ENCODE data around the gene MGLL.

Gene MGLL

DNA sequence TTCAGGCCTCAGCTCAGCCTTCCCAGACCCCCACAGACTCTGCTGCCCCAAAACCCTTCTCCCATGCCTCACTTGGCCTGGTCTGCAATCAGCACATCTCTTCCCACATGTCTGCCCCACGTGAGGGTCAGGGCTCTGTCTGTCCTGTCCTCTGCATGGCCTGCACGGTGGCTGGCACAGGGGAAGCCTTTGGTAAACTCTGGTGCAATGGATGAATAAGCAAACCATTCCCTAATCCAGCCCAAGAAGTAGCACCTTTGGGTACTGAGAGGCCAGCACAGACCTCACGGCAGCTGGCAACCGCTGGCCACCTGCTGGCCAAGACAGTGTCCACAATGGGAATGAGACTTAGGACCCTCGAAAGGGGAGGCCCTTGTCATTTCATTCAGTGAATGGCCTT, 121.9 kb downstream of the MGLL start:
- DNase-seq = no peak

DNA sequence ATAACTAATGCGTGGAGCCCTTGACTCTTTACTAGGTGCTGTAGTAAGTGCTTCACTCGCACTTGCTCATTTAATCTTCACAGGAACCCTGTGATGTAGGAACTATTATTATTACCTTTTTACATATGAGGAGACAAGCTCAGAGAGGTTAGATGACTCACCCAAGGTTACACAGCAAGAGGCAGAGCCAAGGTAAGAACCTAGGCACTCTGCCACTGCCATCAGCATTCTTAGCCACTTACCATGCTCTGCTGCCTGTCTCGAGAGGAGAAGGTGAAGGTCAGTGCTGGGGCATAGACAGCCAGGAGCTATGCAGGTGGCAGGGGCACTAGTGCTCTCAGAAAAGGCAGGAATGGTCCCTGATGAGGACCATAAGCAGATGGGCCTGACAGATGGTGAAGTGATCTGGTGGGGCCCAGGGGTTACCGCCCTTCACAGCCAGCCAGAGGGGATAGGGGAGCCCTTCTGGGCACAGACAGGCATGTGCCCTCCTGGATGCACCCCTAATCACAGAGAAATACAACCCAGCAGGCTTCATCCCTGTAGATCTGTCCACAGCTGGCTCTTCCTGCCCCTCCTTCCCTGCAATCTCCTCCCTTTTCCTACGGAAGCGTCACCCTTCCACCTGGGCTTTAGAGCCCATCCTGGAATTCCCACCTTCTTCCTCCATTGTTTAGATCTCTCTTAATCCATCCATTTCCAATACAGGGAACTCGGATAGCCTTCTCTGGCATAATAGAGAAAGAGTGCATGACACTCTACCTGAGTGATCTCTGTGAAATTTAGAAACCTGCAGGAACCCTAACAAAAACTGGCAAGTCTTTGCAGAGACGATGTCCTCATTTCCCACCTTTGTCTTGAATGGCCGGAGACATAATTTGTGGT, 122.7 kb downstream of the MGLL start:
- DNase-seq = no peak

DNA sequence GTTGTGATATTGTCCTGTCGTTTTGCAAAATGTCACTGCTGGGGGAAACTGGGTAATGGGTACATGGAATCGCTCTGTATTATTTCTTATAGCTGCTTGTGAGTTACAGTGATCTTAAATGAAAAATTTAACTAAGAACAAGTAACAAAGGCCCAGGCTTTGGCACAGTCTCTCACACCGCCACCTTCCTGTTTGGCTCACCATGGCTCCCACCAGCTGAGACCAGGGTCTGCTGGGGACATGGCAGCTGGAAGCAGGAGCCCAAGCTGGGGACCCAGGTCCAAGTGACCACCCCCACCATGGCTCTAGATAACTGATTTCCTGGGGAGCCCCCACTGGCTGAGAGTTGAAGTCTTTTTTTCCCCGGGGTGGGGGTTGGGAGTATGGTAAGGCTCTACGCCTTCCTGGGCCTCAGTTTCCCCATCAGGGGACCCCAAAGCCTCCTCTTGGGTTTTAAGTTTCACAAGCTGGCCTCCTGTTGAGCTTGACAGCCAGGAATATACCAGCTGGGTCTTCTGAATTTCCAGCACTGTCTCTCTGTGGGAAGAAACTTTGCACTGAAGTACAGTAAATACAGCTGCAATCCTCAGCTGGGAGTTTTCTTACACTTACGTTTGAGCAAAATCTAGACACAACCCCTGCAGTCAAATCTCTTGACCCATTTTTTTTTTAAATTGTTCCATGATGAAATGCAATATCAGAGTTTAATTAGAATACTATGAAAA, 123.5 kb downstream of the MGLL start:
- no peak for DNase-seq

DNA sequence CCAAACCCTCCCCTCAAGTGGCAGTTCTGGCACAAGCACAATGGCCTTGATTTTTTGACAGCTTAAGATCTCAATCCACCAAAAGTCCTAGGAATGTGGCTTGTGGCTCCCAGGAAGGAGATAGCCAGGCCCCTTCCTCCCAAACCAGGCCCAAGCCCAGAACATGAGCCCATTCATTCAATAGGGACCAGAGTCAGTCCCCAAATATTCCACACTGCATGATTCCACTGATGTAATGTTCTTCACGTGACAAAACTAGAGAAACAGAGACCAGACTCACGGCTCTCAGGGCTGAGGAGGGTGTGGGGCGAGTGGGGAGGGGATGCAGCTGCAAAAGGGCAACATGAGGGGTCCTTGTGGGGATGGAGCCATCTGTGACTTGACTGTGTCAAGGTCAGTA, 124.0 kb downstream of the MGLL start:
- DNase-seq = no peak

DNA sequence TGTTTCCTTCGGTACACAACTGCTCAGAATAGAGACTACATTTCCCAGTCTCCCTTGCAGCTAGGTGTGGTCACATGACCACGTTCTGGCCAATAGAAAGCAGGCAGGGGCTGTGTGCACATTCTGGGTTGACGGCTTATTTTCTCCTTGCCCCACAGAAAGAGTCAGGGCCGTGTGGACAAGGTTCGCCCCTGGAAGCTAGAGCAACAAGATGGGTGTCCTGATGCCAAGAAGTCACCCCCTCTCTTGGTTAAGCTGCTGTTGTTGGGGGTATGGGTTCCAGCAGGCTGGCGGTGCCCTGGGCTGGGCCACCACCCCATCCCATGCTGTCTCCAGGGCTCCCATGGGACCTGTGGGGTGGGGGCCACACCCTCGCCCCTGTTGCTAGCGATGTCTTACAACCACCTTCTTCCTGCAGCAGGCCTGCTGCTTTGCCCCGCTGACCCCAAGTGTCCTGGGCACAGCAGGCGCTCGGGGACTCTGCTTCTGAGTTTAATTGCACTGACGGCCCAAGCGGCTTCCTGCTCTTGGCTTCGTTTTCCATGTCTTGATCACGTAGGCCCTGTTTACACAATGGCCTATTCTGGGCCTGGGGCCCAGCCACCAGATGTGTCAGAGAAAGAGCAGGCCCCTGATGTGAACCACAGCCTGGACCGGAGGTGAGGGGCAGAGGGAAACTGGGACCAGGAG, 124.6 kb downstream of the MGLL start:
- DNase-seq = peak; percentile 71

DNA sequence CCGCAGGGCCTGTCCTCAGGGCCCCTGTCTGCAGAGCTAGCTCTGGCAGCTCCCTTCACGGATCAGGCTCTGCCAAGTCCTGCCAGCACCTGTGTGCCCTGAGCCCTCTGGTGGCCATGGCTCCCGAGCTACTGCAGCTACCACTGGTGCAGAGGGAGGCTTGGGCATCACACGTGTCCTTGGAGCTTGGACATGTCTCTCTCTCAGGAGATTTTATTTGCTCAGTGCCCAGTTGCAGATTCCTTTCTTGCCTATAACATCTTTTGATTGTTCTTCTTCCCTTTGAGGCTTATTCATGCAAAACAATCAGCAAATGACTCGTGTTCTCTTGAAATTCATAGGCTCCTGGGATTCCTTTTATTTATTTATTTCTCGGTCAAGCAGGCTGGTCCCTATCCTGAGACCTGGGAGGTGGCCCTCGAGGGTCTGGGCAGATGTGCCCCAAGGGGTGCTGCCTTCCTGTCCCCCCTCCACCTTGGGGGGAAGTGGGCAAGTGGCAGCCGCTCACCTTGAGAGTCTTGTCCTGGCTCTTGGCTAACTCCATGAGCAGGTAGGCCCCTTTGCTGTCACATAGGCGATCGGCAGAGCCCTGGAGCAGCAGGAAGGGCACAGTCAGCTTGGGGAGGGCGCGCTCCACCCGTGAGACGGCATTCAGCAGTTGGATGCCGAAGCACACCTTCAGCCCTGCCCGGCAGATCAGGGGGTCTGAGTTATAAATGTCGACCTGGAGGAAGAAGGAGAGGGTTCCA, 127.7 kb downstream of the MGLL start:
- peak; percentile 58 for DNase-seq

DNA sequence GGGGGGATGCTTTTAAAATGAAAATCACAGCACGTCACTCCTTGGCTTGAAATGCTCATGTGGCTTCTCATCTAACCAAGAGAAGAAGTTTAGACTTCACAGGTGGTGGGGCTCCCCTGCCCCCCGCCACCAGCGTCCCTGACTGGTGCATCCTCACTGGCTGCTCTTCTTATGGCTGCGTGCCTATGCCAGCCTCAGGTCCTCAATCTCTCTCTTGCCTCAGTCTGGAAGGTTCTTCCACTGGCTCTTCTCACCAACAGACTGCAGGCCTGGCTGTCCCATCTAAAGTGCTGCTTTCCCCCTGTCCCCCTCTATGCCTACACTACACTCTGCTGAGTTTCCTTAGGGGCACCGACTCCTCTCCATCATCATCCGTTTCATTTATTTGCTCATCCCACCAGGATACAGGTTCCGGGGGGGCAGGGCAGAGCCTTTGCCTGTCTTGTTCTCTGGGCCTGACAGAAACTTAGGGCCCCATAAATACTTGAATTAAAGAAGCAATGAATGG, 128.9 kb downstream of the MGLL start:
- no peak for DNase-seq

DNA sequence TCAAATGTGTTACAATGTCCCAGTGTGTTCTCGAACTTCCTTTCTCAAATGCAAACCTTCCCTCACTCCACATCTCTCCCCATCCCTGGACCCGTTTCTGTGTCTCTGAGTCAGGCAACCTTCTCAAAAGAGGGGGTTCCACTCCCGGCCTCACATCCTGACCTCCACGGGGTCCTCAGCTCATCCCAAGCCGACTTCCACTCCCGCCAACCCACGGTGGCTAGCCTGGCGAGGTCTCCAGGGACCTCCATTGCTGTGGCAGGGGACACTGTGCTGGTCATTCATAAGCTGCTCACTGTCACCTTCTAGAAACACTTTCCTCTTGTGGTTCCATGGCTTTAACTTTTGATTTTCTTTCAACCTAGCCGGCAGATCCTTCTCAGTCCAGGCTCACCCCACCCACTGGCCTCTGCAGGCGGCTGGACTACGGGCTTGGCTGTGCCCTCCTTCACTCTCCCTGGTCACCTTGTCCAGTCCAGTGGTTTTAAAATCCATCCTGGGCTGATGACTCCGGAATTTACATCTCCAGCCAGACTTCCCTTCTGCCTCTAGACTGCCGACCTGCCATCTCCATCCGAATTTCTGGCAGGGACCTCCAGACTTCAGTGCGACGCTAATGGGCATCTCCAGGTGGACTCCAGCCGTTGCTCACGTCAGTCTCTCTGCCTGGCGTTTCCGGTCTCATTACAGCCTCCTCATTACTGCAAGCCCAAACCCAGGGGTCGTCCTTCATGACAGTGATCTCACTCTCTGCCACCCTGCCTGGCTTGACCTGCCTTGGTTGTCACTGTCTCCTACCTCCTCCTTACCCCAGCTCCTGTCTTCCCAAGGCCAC, 129.6 kb downstream of the MGLL start:
- DNase-seq = no peak

DNA sequence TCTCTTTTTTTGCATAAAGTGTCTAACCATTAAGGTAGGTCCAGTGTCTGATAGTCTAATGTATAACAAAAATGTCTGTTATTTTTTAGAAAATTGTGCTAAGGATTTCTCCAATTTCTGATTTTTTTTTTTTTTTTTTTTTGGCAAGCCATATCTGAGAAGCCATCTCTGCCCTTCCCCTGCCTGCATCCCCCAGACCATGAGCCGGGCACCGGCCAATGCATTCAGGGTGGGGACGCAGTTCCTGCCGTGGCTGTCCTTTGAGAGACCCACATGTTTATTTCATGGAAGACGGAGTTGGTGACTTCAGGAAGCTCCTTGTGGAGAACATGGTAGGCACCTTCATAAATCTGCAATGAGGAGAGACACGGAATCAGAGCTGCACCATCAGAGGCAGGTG, 130.3 kb downstream of the MGLL start:
- no peak for DNase-seq

DNA sequence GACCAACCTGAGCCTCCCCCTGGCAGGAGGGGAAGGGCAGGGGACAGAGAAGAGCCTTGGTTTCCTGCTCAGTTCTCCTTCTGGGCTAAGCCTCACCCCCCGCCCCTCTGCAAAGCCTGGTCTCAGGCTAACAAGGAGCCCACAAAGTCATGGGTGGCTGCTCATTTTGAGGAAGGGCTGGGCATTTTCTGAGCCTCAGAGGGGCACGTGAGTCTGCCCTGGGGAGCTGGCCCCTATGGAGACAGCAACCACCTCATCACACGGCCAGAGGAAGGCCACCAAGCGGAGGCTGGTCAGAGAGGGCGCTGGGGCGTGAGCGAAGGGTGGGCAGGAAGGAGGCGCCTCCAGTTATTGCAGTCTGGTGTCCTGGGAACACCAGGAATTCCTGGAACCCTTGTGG, 130.8 kb downstream of the MGLL start:
- no peak for DNase-seq

DNA sequence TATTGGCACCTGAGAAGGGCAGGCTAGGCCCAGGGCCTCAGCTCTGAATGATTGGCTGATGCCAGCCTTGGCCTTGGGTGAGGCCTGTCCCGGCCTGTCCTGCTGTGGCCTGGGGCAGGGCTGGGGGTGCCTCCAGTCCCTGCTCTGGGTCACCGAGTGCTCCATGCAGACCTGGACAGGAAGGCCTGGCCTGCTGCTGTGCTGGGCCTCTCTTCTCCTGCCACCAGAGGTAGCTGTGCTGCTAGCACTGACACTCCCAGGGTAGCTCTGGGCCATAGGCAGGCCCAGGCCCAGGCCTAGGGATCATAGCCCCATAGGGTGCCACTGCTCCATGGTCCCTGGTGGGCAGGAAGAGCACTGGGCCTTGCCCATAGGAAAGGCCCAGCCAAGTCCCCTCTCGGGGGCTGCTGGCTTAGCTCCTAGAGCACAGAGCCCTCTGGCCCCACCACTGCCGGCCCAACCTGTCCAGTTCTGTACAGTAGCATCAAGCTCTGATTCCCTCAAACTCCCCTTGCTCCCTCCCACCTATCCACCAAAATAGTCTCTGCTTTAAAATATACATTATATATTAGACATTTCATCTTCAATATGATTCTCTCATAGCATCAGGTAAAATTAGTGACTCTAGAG, 131.4 kb downstream of the MGLL start:
- no peak for DNase-seq

DNA sequence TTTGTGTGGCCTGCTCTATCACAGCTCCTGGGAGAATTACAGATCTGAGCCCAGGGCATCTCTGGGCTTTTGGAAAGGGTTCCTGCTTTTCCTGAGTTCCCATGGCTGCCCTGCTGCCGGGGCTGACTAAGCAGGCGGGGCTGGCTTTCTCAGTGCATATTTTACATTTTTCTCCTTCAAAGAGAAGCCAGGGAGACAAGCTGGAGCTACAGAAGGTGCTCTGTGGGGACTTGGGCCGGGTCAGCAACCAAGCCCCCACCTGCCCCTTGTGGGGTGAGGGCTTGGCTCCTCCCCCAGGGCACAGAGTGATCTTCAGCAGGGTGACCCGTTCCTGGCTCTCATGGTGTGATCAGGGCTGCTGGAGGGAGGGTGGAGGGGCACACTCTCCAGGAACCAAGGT, 132.2 kb downstream of the MGLL start:
- no peak for DNase-seq

DNA sequence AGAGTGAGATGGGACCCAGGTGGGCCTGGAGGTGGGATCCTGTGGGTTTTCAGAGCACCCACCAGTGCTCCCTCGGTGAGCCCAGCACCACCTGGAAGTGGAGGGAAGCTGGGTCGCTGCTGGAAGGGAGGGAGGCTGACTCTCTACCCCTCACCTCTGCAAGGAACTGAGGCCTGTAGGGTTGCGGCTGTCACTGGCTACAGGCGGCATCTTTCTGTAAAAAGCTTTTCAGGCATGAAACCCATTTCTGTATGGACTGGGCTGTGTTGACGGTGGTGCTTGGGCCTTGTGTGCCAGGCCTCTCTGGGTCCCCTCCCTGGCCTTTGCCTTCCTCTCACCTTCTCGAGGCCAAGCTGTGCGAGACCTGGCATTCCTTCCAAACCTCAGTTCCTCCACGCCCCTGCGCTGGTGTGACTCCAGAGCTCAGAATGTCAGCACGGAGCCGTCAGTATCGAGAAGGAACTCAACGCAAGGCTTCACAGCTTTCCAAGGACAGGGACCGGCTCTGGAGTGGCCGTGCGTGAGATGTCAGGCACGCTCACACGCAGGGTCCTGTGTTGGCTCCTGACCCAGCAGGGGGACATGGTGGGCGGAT, 133.0 kb downstream of the MGLL start:
- no peak for DNase-seq

DNA sequence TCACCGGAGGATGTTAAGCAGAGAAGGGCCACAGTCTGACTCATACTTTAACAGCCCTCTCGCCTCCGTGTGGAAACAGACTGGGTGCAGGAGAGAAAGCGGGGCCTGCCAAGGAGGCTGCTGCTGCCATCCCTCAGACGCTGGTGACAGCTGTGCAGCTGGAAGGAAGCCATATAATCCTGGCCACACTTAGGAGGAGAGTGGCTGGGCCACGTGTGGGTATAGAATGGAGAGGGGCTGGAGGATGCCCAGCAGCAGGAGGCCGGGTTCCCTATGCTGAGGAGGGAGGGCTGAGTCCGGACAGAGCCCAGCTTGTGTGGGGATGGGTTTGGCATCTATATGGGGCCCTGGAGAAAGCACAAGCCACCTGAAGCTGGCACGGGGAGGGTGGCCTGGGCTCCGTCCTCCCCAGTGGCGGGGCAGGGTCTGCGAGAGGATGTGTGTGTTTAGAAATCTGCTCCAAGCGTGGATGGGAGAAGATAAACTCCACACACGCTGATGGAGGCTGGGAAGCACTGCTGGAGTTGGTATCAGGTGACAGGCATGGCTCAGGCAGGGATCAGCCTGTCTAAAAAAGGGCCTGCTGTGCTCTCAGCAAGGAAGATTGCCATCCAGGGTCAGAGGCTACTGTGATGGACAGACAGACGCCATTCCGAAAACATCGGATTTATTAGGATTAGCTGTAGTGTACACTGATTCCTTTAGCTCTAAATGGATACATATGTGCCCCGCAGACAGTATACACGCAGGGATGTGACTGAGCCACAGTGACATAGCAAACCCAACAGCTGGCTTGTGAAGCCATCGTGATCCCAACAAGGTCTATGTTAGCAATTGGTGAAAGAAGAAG, 133.7 kb downstream of the MGLL start:
- DNase-seq = no peak

DNA sequence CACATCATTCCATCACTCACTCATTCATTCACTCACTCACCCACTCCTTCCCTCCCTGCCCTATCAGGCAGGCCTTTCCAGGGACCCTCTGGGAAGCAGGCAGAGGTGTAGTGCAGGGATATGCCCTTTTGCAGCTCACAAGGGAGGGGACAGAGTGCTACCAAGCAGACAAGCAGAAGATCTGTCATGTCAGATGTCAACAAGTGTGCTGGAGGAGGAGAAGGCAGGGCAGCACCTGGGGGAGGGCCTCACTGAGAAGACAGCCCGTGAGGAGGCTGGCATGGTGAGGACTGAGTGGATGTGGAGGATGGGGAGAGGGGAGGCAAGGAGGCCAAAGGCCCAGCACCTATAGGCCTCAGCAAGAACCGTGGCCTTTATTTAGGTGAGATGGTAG, 134.3 kb downstream of the MGLL start:
- DNase-seq = no peak

DNA sequence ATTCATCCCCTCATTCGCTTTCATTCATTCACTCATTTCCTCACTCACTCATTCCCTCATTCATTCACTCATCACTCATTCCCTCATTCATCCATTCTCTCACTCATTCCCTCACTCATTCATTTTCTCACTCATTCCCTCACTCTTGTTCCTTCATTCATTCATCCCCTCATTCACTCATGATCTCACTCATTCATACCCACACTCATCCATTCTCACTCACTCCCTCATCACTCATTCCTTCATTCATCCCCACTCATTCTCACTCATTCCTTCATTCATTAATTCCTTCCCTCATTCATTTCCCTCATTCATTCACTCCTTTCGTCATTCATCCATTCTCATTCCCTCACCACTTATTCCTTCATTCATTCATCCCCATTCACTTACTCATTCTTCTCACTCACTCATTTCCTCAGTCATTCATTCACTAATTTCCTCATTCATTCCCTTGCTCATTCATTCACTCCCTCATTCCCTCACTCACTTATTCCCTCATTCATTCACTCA, 135.0 kb downstream of the MGLL start:
- no peak for DNase-seq

DNA sequence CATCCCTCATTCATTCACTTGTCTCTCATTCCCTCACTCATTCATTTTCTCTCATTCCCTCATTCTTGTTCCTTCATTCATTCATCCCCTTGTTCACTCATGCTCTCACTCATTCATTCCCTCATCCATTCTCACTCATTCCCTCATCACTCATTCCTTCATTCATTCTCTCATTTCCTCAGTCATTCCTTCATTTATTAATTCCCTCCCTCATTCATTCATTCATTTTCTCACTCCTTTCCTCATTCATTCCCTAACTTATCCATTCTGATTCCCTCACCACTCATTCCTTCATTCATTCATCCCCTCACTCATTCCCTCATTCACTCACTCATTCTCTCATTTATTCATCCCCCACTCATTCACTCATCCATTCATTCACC, 135.8 kb downstream of the MGLL start:
- no peak for DNase-seq

DNA sequence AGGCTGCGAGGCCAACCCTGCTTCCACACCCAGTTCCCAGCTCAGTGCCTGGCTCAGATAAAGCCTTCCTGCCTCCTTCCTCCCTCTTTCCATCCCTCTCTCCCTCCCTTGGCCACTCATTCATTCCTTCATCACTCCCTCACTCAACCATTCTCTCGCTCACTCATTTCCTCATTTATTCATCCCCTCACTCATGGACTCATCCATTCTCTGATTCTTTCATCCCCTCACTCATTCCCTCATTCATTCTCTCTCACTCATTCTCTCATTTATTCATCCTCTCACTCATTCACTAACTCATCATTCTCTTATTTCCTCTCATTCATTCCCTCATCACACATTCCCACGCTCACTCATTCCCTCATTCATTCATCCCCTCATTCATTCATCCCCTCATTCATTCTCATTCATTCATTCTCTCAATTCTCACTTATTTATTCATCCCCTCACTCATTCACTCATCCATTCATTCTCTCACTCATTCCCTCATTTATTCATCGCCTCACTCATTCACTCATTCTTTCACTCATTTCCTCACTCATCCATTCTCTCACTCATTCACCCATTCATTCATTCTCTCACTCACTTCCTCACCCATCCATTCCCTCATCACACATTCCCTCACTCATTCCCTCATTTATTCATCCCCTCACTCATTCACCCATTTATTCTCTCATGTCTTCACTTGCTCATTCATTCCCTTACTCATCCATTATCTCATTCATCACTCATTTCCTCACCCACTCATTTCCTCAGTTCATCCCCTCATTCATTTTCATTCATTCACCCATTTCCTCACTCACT, 136.4 kb downstream of the MGLL start:
- no peak for DNase-seq

Measured in CD4-positive, alpha-beta T cell treated with Interleukin-10 for 1 hour (primary cell).